Right renal pelvis (tissue), 4 donors: ENCODE results near the gene RIN3. TPM values are rescaled to one million over a fixed set of nuclear protein-coding genes. Genes with fewer than 3 reads are reported as not detected.
"Not testable (repeated sequence)": the region's sequence is repeated elsewhere in the genome, so short reads cannot be mapped to it uniquely, and the experiment has no call there.

Experiments
- DNase-seq, 4 donors: peaks; one replicate each; pipeline ENCODE4 v3.0.0-alpha.2; 2013; ENCODE audit warnings: low read depth in 4 of 4, low spot score in 3 of 4, missing footprints in 1 of 4
- polyA plus RNA-seq, 4 donors: library from polyadenylated mRNA; unstranded; fragments of 120-200 nt; gene quantifications; one replicate each; pipeline ENCODE4 v1.2.1, GENCODE V29; 2013; ENCODE audit not compliant: insufficient read length in 4 of 4

Gene RIN3
- polyA plus RNA-seq, 4 donors: 5.7 to 7.7 (median 6.7) TPM

DNA sequence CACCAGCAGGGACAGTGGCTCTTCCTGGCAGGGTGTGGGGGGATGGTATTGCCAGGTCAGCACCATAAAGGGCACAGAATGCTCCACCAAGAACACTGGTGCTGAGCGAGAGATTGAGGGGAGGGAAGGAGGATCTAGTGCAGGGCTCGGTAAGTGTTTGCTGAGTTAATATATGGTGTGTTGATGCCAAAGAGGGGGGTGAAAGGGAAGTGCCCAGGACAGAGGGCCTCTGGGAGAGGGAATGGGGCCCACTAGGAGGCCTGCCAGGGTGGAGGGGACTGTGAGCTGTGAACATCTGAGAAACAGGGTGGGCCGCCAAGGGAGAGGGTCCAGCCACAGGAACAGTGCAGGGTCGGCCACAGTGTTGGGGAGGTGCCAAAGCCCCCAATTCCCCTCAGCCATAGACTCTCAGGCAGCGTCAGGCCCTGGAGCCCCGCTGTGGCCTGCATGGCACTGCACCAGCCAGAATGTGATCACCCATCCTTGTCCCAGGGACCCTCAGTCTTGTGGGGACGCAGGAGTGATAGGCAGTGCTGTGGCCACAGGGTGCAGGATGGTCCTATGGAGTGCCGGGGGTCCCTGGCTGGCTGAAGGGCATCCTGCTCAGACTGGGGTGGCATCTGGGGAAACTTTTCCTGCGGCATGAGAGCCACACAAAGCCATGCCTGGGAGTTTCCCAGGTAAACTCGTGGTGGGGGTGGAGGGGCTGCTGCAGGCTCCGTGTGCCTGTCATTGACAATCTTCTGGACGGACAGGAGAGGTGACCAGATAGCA lies 11.9 kb downstream of the RIN3 start:
- DNase-seq: no peak

DNA sequence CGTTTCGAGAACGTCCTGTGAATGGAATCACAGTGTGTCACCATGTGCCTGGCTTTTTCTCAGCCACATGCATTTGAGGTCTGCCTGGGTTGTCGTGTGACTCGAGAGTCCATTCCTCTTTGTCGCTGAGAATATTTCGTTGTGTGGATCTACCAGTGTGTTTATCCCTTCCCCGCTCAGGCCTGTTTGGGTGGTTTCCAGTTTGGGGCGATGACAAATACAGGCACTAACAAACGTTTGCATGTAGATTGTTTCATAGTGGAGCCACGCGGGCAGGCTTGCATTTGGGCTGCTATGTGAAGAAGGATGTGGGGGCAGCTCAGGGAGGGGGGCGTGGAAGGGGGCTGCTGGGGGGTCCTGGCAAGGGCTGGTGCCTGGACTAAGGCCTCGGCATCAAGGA lies 14.1 kb downstream of the RIN3 start:
- DNase-seq: no peak

DNA sequence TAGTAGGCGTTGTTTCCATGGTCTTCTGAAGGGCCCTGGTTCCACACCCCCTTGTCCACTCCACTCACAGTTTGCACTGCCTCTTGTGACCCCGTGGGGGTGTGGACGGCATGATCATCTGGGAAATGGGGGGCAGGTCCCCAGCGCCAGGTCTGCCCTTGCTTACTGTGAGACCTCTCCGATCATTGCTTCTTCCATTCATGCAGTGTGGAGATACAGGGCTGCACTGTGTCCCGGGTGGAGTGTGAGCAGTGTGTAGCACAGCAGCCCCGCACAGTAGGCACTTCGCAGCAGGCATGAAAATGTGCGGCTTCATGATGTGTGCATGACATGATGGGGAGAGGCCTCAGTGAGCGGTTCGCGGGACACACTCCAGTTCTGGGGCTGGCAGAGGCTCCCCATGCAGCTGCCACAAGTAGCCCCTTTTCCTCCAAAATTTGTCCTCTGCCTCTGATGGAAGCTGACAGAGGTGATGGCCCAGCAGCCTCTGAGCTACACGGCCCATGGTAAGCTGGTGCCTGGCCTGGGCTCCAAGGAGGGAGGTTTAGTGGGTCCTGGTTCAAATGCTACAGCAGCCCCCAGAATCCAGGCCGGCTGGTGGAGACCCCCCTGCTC lies 15.0 kb downstream of the RIN3 start:
- DNase-seq: no peak

DNA sequence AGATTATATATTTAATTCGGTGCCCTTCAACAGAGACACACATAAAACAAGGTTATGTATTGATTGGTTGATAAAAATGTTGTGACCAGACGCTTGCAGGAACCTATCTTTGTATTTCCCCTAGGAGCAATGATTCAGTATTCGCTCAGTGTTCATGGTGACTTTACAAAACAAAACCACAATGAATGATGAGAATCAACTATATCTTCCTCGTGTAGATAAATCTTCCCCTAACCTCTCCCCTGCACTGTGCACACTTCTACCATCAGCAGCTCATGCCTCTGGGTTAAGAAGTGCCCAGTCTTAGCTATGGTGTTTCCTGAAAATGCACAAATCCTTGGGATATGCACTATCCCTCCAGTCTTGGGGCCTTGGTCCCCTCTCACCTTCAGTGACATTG lies 16.3 kb downstream of the RIN3 start:
- no peak for DNase-seq

DNA sequence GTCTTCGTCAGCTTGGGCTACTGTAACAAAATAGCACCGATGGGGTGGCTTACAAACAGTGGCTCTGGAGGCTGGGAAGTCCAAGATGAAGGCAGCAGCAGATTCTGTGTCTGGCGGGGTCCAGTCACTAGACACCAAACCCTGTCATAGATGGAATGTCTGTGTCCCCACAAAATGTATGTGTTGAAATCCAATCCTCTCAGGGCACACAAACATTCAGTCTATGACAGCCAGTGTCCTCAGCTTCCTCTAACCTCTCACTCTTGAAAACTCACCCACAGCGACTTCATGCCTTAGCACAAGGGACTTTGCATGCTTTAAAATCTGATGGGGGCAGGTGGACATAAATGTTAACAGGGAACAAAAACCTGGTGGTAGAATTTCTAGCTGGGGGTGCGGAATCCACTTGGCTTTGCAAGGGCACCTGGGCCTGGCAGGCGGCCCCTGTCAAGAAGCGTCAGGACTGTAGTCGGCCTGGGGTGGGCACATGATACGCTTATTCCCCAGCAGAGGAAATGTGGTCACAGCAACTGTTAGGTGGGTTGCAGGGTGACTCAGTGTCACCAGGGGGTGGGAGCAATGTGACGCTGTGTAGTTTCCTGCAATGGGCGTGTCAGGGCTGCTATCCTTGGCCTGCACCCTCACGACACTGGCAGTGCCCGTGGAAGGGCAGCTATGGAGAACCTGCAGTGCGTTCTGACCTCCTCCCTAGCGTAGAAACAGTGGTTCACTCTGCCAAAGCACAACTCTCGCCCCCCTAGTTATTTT lies 17.7 kb downstream of the RIN3 start:
- DNase-seq: no peak

DNA sequence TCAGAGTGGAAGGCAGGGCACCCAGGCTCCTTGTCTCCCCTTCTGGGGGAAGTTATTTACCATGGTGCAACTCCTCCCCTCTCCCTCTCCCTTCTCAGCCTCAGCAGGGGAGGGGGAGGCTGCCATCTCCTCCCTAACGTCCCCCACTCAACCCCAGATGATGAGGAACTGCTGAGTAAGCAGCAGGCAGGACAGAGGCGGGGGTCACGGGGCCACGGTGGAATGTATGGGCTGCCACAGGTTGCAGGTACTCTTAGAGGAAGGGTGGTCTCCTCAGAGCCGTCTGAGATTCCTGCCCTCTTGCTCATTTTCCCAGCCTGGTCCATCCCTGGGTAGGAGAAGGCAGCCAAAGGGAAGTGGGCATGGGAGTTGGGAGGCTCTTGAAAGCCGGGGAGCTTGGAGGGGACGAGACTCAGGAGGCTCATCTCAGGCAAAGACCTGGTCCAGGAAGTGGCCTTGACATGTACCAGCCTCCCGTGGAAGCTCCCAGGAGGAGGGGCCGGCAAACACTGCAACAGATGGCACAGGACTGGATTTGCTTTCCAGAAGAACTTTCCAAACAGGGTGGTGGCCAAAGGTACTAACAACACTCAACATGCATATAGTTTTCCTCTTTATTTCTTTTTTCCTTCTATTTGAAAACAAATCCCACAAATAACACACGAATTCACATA lies 19.0 kb downstream of the RIN3 start:
- DNase-seq: no peak

DNA sequence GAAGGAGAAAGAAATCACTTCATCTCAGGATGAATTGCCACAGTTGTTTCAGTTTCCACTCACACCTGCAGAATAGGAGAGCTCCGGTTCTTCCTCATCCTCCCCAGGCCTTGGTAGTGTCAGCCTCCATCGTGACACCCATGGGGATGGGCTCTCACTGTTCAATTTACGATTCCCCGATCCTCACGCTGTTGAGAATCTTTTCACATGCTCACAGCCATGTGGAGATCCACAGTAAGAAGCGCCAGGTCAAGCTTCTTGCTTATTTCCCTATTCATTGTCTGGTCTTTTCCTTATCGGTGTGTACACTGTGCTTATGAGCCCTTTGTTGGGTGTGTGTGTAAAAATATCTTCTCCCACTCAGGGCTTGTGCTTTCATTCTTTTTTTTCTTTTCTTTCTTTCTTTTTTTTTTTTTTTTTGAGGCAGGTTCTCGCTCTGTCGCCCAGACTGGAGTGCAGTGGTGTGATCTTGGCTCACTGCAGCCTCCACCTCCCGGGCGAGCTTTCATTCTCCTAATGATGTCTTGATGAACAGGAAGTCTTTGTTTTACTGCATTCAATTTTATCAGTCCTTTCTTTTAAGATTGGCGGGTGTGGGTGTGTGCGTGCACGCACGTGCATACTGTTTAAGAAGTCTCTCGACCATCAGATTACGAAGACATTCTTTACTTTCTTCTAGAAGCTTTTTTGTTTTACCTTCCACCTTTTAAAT lies 21.5 kb downstream of the RIN3 start:
- DNase-seq: no peak

GRCh38 chr14:92536231-92536630 lies 22.6 kb downstream of the RIN3 start:
- DNase-seq: not testable (repeated sequence)

GRCh38 chr14:92538412-92538985 lies 24.9 kb downstream of the RIN3 start:
- DNase-seq: no peak

GRCh38 chr14:92539419-92539818 lies 25.8 kb downstream of the RIN3 start:
- DNase-seq: no peak

GRCh38 chr14:92539875-92540274 lies 26.3 kb downstream of the RIN3 start:
- DNase-seq: no peak

GRCh38 chr14:92540472-92541048 lies 27.0 kb downstream of the RIN3 start:
- DNase-seq: peak in 1 of 4 donors; percentile 9

DNA sequence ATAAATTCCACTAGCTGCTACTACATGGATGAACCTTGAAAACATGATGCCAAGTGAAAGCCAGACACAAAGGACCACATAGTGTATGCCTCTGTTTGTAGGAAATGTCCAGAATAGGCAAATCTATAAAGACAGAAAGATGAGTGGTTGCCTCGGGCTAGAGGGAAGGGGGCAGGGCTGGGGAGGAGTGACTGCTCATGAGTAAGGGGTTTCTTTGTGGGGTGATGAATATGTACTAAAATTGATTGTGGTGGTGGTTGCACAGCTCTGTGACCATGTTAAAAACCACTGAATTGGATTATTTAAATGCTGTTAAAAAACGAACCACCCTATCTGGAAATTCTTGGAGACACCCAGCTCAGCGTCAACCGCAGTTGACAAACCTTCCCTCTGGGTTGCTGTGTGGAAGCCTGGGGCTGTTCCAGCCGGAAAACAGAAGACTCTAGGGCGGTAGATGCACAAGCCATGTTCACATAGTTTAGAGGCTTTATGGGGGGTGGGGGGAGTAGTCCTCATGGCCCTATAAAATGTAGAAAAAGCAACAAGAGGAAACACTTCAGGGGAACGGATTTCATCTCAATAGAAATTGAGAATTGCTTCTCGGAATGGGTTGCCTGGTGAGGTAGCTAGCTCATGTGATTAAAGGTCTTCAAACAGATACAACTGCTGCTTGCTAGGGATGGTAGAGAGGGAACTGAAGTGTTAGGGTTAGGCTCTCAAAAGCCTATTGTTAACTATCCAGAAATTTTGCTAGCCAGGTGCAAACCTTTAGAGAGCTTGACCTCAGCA lies 29.4 kb downstream of the RIN3 start:
- no peak for DNase-seq

DNA sequence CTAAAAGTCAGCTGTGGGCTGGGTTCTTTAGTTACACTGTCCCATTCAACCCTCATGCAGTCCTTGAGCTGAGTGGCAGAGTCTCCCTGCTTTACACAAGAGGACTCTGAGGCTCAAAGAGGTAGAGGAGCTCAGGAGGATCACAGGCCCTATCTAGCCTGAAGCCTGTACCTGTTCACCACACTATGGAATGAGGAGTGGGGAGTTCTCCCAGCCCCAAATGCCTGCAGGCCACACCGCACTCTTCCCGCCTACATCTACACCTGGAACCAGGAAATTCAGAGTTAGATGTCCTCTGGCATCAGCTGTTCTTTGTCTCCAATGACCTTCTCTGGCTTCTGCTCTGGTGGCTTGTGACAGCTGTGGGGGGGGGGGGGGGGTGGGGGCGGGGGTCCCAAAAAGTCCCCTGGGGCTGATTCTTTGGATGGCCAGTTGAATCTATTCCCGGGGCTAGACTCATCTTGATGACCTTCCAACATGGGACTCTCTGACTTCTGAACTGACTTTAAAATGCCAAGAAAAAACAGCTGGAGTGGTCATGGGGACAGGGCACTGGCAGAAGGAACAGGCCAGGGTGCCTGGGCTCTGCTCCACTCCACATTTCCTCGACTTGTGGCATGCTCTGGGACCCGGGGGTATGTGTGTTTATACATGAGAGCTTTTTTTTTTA lies 30.6 kb downstream of the RIN3 start:
- no peak for DNase-seq

DNA sequence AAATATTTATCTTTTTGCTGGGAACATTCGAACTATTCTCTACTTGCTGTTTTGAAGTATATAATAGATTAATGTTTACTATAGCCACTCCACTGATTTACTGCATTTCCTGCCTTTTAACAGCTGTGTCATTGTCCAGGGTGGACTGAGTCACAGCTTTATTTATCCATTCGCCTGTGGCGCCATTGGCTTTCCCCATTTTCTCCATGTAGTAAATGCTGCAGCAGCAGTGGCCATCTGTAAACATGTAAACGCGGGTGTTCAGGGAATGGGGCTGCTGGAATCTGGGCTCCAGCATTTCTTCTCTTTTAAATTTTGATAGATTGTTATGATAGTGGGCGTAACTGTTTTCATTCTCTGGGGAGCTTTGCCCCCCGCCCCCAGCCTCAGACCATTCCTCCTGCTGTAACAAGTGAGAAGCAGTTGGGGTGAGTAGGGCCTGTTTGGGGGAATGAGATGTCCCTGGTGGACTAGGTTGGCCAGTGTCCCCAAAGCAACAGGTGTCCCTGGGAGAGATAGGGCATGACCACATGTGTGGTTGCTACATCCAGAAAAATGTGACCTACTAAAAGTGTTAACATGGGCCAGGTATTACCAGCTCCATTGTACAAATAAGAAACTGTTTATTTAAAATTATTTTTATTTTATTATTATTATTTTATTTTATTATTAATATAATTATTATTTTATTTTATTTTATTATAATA lies 32.9 kb downstream of the RIN3 start:
- no peak for DNase-seq

DNA sequence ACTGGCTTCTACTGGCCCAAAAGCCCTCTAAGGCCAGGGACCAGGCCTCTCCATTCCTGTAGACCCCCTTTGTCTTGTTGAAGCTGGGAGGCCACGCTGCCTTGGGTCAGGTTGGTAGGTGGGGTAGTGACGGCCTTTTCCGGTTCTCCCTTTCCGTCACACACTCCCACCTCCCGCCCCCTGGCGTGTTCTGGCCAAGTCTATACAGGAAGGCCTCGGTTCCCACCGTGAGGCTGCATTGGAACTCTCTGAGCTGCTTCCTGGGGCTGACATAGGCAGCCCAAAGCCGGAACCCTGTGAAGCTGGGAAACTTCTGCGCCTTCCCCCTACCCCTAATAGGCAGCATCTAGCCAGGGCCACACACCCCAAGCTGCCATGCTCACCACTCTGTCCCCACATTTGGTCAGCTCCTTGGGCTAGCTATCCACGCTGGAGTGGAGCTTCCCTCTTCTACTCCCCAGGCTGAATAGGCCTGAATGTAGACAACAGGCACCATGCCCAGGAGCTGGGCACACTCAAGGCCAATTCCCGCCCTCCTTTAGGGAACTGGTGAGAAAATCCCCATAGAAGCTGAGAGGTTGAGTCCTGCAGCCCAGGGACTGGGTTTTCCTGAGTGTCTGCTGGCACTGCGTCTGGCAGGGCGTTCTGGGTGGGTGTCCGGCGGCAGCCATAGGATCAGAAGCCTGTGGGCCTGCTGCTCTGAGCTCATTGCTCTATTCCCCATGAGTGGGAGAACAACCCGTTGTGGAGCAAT lies 35.7 kb downstream of the RIN3 start:
- DNase-seq: no peak

GRCh38 chr14:92549859-92550230 lies 36.3 kb downstream of the RIN3 start:
- no peak for DNase-seq
